Smooth muscle cell (in vitro differentiated cells): ENCODE measurements around the gene ILDR1. TPM values are rescaled to one million over a fixed set of nuclear protein-coding genes. Genes with fewer than 3 reads are reported as not detected.

Source experiments
- DNase-seq: peaks from one replicate; lab custom pipeline; 2025; ENCODE audit not compliant: unreplicated experiment; lab: John Stamatoyannopoulos, UW
- H2AFZ ChIP-seq: fragments of 200-600 bp; sonication (generic); 2 replicates; pipeline ENCODE4 v1.6.0; 2016; ENCODE audit warnings: antibody characterized with exemption, low read depth, mild to moderate bottlenecking
- H3F3A ChIP-seq: fragments of 200-600 bp; sonication (generic); 2 replicates; pipeline ENCODE4 v1.6.0; 2017; ENCODE audit warnings: antibody characterized with exemption, low read depth
- H3K27ac ChIP-seq: fragments of 200-600 bp; sonication (generic); 2 replicates; pipeline ENCODE4 v1.5.1; 2016; ENCODE audit warnings: low read depth, mild to moderate bottlenecking
- H3K27me3 ChIP-seq: fragments of 200-600 bp; sonication (generic); 2 replicates; pipeline ENCODE4 v1.6.1; 2016; ENCODE audit warnings: low read depth, mild to moderate bottlenecking
- H3K36me3 ChIP-seq: fragments of 200-600 bp; sonication (generic); 2 replicates; pipeline ENCODE4 v1.5.1; 2016; ENCODE audit warnings: low read depth
- H3K4me1 ChIP-seq: fragments of 200-600 bp; sonication (generic); 2 replicates; pipeline ENCODE4 v1.5.1; 2016; ENCODE audit warnings: low read depth
- H3K4me2 ChIP-seq: fragments of 200-600 bp; sonication (generic); 2 replicates; pipeline ENCODE4 v1.6.0; 2016; ENCODE audit warnings: mild to moderate bottlenecking
- H3K4me3 ChIP-seq: fragments of 200-600 bp; sonication (generic); 2 replicates; pipeline ENCODE4 v1.5.1; 2016; ENCODE audit warnings: mild to moderate bottlenecking
- H3K79me2 ChIP-seq: fragments of 200-600 bp; sonication (generic); 2 replicates; pipeline ENCODE4 v1.6.0; 2016; ENCODE audit warnings: low read depth, mild to moderate bottlenecking
- H3K9ac ChIP-seq: fragments of 200-600 bp; sonication (generic); 2 replicates; pipeline ENCODE4 v1.6.0; 2016; ENCODE audit warnings: low read depth
- H3K9me3 ChIP-seq: fragments of 200-600 bp; sonication (generic); replicated peaks from 2 replicates; pipeline ENCODE4 v1.5.1; 2016; ENCODE audit warnings: low read depth
- H4K20me1 ChIP-seq: fragments of 200-600 bp; sonication (generic); 2 replicates; pipeline ENCODE4 v1.6.0; 2016; ENCODE audit warnings: low read depth
- WGBS: methylation state at CpG from one replicate; pipeline ENCODE4 v1.1.7; 2016; ENCODE audit warnings: low lambda C conversion rate; 5-methylcytosine and 5-hydroxymethylcytosine counted together
- polyA plus RNA-seq: library from polyadenylated mRNA; unstranded; fragments of >200 nt; fragmentation: Nextera tagmentation; extraction: Ambion mirVana; gene quantifications from 2 replicates; pipeline ENCODE4 v1.2.1, GENCODE V29; 2016
- total RNA-seq: library from RNA; depleted of rRNA; stranded (reverse); fragments of >200 nt; gene quantifications from 2 replicates; pipeline ENCODE4 v1.2.3, GENCODE V29; 2014
- TF ChIP-seq, protein P1 (sequence below): fragments of 200-600 bp; sonication (generic); IDR thresholded peaks from 2 replicates; pipeline ENCODE4 v1.5.1; 2017; ENCODE audit warnings: borderline replicate concordance, mild to moderate bottlenecking, antibody characterized with exemption; ENCODE audit not compliant: insufficient read depth, poor library complexity, severe bottlenecking

Gene ILDR1
- total and polyA plus RNA-seq, 2 experiments from 2014 or later, result 1.4 TPM; not detected in 1

DNA sequence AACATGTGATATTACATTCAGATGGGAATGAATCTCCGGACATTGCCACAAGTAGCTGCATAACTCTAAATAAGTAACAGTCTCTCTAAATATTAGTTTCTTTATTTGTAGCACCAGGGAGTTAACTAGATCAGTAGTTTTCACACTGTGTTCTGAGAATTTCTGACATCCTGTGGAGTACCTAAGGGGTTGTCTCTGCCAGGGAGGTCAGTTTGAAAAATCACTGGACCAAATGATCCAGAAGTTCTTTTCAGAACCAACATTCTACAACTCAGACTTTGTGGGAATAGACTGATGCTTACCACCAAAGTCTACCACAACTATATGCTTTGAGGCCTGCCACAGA, 9.0 kb upstream of the ILDR1 start:
- no peak for DNase-seq
- H3K4me2 ChIP-seq, result no peak overlapping the region
- WGBS, result 88% methylated on average over 1 of the region's 1 CpG
- H2AFZ ChIP-seq, result peak overlapping the region; percentile 42
- H3K9ac ChIP-seq, result no peak overlapping the region
- no peaks in the 10 kb centered on the region for H3K79me2 ChIP-seq
- TF ChIP-seq, protein P1, sequence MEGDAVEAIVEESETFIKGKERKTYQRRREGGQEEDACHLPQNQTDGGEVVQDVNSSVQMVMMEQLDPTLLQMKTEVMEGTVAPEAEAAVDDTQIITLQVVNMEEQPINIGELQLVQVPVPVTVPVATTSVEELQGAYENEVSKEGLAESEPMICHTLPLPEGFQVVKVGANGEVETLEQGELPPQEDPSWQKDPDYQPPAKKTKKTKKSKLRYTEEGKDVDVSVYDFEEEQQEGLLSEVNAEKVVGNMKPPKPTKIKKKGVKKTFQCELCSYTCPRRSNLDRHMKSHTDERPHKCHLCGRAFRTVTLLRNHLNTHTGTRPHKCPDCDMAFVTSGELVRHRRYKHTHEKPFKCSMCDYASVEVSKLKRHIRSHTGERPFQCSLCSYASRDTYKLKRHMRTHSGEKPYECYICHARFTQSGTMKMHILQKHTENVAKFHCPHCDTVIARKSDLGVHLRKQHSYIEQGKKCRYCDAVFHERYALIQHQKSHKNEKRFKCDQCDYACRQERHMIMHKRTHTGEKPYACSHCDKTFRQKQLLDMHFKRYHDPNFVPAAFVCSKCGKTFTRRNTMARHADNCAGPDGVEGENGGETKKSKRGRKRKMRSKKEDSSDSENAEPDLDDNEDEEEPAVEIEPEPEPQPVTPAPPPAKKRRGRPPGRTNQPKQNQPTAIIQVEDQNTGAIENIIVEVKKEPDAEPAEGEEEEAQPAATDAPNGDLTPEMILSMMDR, result no peak
- no peaks in the 10 kb centered on the region for H4K20me1 ChIP-seq
- H3K27me3 ChIP-seq, result no peaks in the 10 kb centered on the region
- H3K4me1 ChIP-seq, result no peaks in the 10 kb centered on the region
- H3K36me3 ChIP-seq, result no peaks in the 10 kb centered on the region
- no peaks in the 10 kb centered on the region for H3K9me3 ChIP-seq
- no peaks in the 10 kb centered on the region for H3F3A ChIP-seq
- H3K4me3 ChIP-seq, result no peak overlapping the region
- no peak overlapping the region for H3K27ac ChIP-seq

DNA sequence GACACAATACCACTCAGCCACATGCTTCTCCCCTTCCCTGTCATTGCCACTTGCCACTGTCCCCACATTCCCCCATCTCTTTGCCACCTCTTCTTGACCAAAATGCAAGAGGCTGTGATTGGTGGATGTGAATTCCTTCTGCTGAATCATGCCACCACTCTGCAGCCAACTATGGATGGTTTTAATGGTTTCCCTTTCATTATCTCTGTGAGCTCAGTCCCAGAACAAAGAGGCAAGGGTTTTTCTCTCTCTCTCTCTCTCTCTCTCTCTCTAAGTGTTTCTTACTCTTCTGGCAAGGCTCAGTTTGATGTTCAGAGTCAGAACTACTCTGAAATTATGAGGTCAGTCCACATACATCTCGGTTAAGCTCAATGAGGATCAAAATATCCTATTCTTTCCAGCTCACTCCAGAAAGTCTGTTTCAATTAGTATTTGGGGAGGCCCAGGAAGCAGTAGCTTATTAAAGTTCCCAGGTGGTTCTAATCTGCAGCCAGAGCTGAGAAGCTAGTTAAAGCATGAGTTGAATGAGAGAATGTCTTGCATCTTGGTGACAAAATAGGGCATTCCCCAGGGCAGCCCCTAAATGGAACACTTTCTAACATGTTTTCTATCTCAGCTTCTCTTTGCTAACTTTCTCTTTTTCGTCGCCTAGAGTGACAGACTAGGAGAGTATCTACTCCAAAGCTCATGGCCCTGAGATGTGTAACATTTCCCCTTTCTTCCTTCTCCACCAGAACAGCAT, 8.5 kb upstream of the ILDR1 start:
- H3K27ac ChIP-seq, result no peak overlapping the region
- 86% methylated on average over 3 of the region's 3 CpGs for WGBS
- no peaks in the 10 kb centered on the region for H3K79me2 ChIP-seq
- TF ChIP-seq, protein P1, result no peak
- no peaks in the 10 kb centered on the region for H4K20me1 ChIP-seq
- no peaks in the 10 kb centered on the region for H3K27me3 ChIP-seq
- no peak overlapping the region for H3K9ac ChIP-seq
- no peaks in the 10 kb centered on the region for H3F3A ChIP-seq
- no peaks in the 10 kb centered on the region for H3K9me3 ChIP-seq
- DNase-seq, result no peak
- H3K4me2 ChIP-seq, result no peak overlapping the region
- H3K4me1 ChIP-seq, result no peaks in the 10 kb centered on the region
- peak overlapping the region; percentile 42 for H2AFZ ChIP-seq
- no peaks in the 10 kb centered on the region for H3K36me3 ChIP-seq
- no peak overlapping the region for H3K4me3 ChIP-seq

GRCh38 chr3:122025296-122025695, 3.2 kb upstream of the ILDR1 start:
- no peak overlapping the region for H2AFZ ChIP-seq
- H3K9ac ChIP-seq, result no peak overlapping the region

More at GRCh38 chr3:122025296-122025695, 3.2 kb upstream of the ILDR1 start:
- Histone ChIP-seq H4K20me1 (no peaks in the 10 kb centered on the region), H3K27ac (no peak overlapping the region), H3K4me1 (no peaks in the 10 kb centered on the region), H3K27me3 (peaks cover 23% of the 10 kb centered on the region), H3F3A (no peaks in the 10 kb centered on the region), H3K4me3 (no peak overlapping the region), H3K36me3 (no peaks in the 10 kb centered on the region), H3K9me3 (no peaks in the 10 kb centered on the region), H3K79me2 (no peaks in the 10 kb centered on the region), H3K4me2 (no peak overlapping the region)
- DNase-seq, result no peak
- TF ChIP-seq, protein P1, result no peak
